Upper lobe of left lung (tissue), 4 donors: ENCODE results near the gene IGF2BP1.

Source experiments
- CTCF ChIP-seq, 6 experiments: fragments of 450-650 bp in 4 of 6; fragments of 200-600 bp in 2 of 6; sonication (generic) in 2 of 6; IDR thresholded peaks; one replicate each; pipeline ENCODE4 v1.5.1; 2016 to 2019; ENCODE audit warnings: antibody characterized with exemption in 6 of 6
- POLR2A ChIP-seq, 4 donors: fragments of 450-650 bp; IDR thresholded peaks; one replicate each; pipeline ENCODE4 v1.5.1; 2016 to 2017; ENCODE audit warnings: antibody characterized with exemption in 4 of 4, mild to moderate bottlenecking in 2 of 4

DNA sequence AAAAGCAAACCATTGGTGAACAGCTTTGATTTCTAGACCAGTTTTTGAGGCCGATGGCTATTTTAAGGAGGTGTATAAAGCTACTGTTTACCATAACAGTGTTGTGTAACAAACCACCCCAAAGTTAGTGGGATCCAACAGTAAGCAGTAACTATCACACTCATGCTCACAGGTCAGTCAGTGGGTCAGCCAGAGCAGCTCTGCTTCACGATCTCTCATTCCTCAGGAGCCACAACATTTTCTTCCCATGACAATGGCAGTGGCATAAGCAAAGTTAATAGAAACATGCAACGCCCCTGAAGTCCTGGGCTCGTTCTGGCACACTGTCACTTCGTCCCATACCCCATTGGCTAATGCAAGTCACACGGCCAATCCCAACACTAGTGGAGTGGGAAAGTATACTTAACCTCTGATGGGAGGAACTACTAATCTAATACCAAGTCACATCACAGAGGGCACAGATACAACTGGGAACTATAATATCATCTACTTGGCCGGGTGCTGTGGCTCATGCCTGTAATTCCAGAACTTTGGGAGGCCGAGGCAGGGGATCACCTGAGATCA is 107.4 kb downstream of the IGF2BP1 start:
- TF ChIP-seq CTCF (IDR thresholded peaks at IDR 0.05) (no peak), POLR2A (IDR thresholded peaks at IDR 0.05) (no peak)
